ENCODE results near the gene PPP1R14C.

PPP1R14C gene

GRCh38 chr6:150233843-150234269, 91.0 kb downstream of the PPP1R14C start:
- Histone ChIP-seq H3K36me3 (ENCODE audit: control insufficient read depth, insufficient read depth, low read length) (no peaks in the 10 kb centered on the region), H3K4me3 (replicated peaks; ENCODE audit: low read depth, low read length) (no peak overlapping the region), H3K27me3 (replicated peaks; ENCODE audit: control insufficient read depth, insufficient read depth, low read length) (no peaks in the 10 kb centered on the region)
- DNase-seq (ENCODE audit: extremely low read depth, insufficient read length): no peak
- TF ChIP-seq CTCF (IDR thresholded peaks at IDR 0.05; ENCODE audit: insufficient read depth, low read length, poor library complexity, severe bottlenecking): no peak

GRCh38 chr6:150235218-150235617, 92.4 kb downstream of the PPP1R14C start:
- DNase-seq (ENCODE audit: extremely low read depth, insufficient read length): no peak
- TF ChIP-seq CTCF (IDR thresholded peaks at IDR 0.05; ENCODE audit: insufficient read depth, low read length, poor library complexity, severe bottlenecking): no peak
- Histone ChIP-seq H3K4me3 (replicated peaks; ENCODE audit: low read depth, low read length) (no peak overlapping the region), H3K27me3 (replicated peaks; ENCODE audit: control insufficient read depth, insufficient read depth, low read length) (no peaks in the 10 kb centered on the region), H3K36me3 (ENCODE audit: control insufficient read depth, insufficient read depth, low read length) (no peaks in the 10 kb centered on the region)

- H3K27me3 ChIP-seq (replicated peaks; ENCODE audit: control insufficient read depth, insufficient read depth, low read length): no peaks in the 10 kb centered on the region
- no peak for TF ChIP-seq CTCF (IDR thresholded peaks at IDR 0.05; ENCODE audit: insufficient read depth, low read length, poor library complexity, severe bottlenecking)
- H3K36me3 ChIP-seq (ENCODE audit: control insufficient read depth, insufficient read depth, low read length): no peaks in the 10 kb centered on the region
- no peak for DNase-seq (ENCODE audit: extremely low read depth, insufficient read length)
- no peak overlapping the region for H3K4me3 ChIP-seq (replicated peaks; ENCODE audit: low read depth, low read length)
Observed at GRCh38 chr6:150236114-150236513, 93.3 kb downstream of the PPP1R14C start.

GRCh38 chr6:150236544-150236943, 93.7 kb downstream of the PPP1R14C start:
- no peaks in the 10 kb centered on the region for H3K27me3 ChIP-seq (replicated peaks; ENCODE audit: control insufficient read depth, insufficient read depth, low read length)
- TF ChIP-seq CTCF (IDR thresholded peaks at IDR 0.05; ENCODE audit: insufficient read depth, low read length, poor library complexity, severe bottlenecking): no peak
- no peaks in the 10 kb centered on the region for H3K36me3 ChIP-seq (ENCODE audit: control insufficient read depth, insufficient read depth, low read length)
- no peak for DNase-seq (ENCODE audit: extremely low read depth, insufficient read length)
- H3K4me3 ChIP-seq (replicated peaks; ENCODE audit: low read depth, low read length): no peak overlapping the region

- H3K27me3 ChIP-seq (replicated peaks; ENCODE audit: control insufficient read depth, insufficient read depth, low read length): no peaks in the 10 kb centered on the region
- no peak for DNase-seq (ENCODE audit: extremely low read depth, insufficient read length)
- no peak for TF ChIP-seq CTCF (IDR thresholded peaks at IDR 0.05; ENCODE audit: insufficient read depth, low read length, poor library complexity, severe bottlenecking)
- no peak overlapping the region for H3K4me3 ChIP-seq (replicated peaks; ENCODE audit: low read depth, low read length)
- no peaks in the 10 kb centered on the region for H3K36me3 ChIP-seq (ENCODE audit: control insufficient read depth, insufficient read depth, low read length)
Observed at GRCh38 chr6:150237626-150238025, 94.8 kb downstream of the PPP1R14C start.

GRCh38 chr6:150238336-150238741, 95.5 kb downstream of the PPP1R14C start:
- no peaks in the 10 kb centered on the region for H3K36me3 ChIP-seq (ENCODE audit: control insufficient read depth, insufficient read depth, low read length)
- TF ChIP-seq CTCF (IDR thresholded peaks at IDR 0.05; ENCODE audit: insufficient read depth, low read length, poor library complexity, severe bottlenecking): no peak
- no peak for DNase-seq (ENCODE audit: extremely low read depth, insufficient read length)
- no peak overlapping the region for H3K4me3 ChIP-seq (replicated peaks; ENCODE audit: low read depth, low read length)
- H3K27me3 ChIP-seq (replicated peaks; ENCODE audit: control insufficient read depth, insufficient read depth, low read length): no peaks in the 10 kb centered on the region
